Ovary (tissue), 3 donors: ENCODE measurements around the gene NPW.

Experiments
- CTCF ChIP-seq, 3 donors: fragments of 450-650 bp in 2 of 3; fragments of 200-600 bp in 1 of 3; IDR thresholded peaks; one replicate each; pipeline versions ENCODE4 v1.5.1 to v1.8.0; 2016 to 2022; ENCODE audit warnings: antibody characterized with exemption in 3 of 3, mild to moderate bottlenecking in 1 of 3
- EP300 ChIP-seq: sonication (generic); formaldehyde crosslinking; IDR thresholded peaks from one replicate; pipeline ENCODE4 v1.6.1; 2017; ENCODE audit warnings: antibody characterized with exemption
- POLR2A ChIP-seq: fragments of 450-650 bp; IDR thresholded peaks from one replicate; pipeline ENCODE4 v1.6.1; 2017; ENCODE audit warnings: antibody characterized with exemption, mild to moderate bottlenecking, moderate library complexity
- donor health status: DM: no; HTN: no; CAD: no.

GRCh38 chr16:2058420-2058819, 38.8 kb downstream of the NPW start:
- TF ChIP-seq CTCF (IDR thresholded peaks at IDR 0.05) (no peak), POLR2A (no peak), EP300 (no peak)
